CD4-positive, alpha-beta memory T cell (primary cell): Measurements from ENCODE around the gene GPR89A. TPM values are rescaled to one million over a fixed set of nuclear protein-coding genes. Genes with fewer than 3 reads are reported as not detected.

ENCODE experiments used
- CTCF ChIA-PET: fragments of 350-600 bp; sonication (Branson Sonifier 250); formaldehyde crosslinking; loops from one replicate; lab custom pipeline; 2021; ENCODE audit warnings: inconsistent platforms; ENCODE audit not compliant: partially characterized antibody; lab: Charles Lee
- POLR2A ChIA-PET: fragments of 350-600 bp; sonication (Branson Sonifier 250); formaldehyde crosslinking; loops from one replicate; lab custom pipeline; 2021; ENCODE audit not compliant: partially characterized antibody; lab: Charles Lee
- DNase-seq, 5 donors: peaks; one replicate each; pipeline versions ENCODE4 v3.0.0 to v3.0.0-alpha.2; 2020 to 2022; ENCODE audit warnings: mixed read lengths in 1 of 5
- H3K27ac ChIP-seq: one replicate; pipeline ENCODE4 v1.7.0; 2013; ENCODE audit warnings: low read depth, low read length
- H3K27me3 ChIP-seq: 2 replicates; pipeline ENCODE4 v1.7.0; 2013; ENCODE audit warnings: mild to moderate bottlenecking, low read length, moderate library complexity; ENCODE audit not compliant: insufficient read depth
- H3K36me3 ChIP-seq: 2 replicates; pipeline ENCODE4 v1.7.0; 2013; ENCODE audit warnings: mild to moderate bottlenecking, low read length, moderate library complexity; ENCODE audit not compliant: insufficient read depth
- H3K4me1 ChIP-seq: 2 replicates; pipeline ENCODE4 v1.7.0; 2013; ENCODE audit warnings: mild to moderate bottlenecking, low read length, moderate library complexity; ENCODE audit not compliant: insufficient read depth
- H3K4me3 ChIP-seq, 2 donors: one replicate each; pipeline ENCODE4 v1.7.0; 2013; ENCODE audit warnings: low read length in 2 of 2, mild to moderate bottlenecking in 1 of 2
- H3K9me3 ChIP-seq, 2 donors: one replicate each; pipeline ENCODE4 v1.7.0; 2013; ENCODE audit warnings: low read length in 2 of 2, control low read depth in 1 of 2; ENCODE audit not compliant: control insufficient read depth in 1 of 2
- H3K27ac Mint-ChIP-seq, 7 donors: one replicate each; pipeline ENCODE4 v1.8.0; 2020 to 2021; ENCODE audit warnings: mixed read lengths in 7 of 7, mild to moderate bottlenecking in 6 of 7, inconsistent platforms in 3 of 7, moderate library complexity in 3 of 7
- H3K27me3 Mint-ChIP-seq, 2 donors: one replicate each; pipeline ENCODE4 v1.8.0; 2020 to 2021; ENCODE audit warnings: mixed read lengths in 2 of 2
- H3K36me3 Mint-ChIP-seq, 2 donors: one replicate each; pipeline ENCODE4 v1.8.0; 2020 to 2021; ENCODE audit warnings: mixed read lengths in 2 of 2, inconsistent platforms in 1 of 2, mild to moderate bottlenecking in 1 of 2
- H3K4me1 Mint-ChIP-seq, 4 donors: one replicate each; pipeline ENCODE4 v1.8.0; 2020 to 2021; ENCODE audit warnings: mixed read lengths in 4 of 4, mild to moderate bottlenecking in 1 of 4
- H3K4me3 Mint-ChIP-seq, 8 donors: one replicate each; pipeline ENCODE4 v1.8.0; 2020 to 2021; ENCODE audit warnings: mixed read lengths in 8 of 8, mild to moderate bottlenecking in 7 of 8, moderate library complexity in 6 of 8, inconsistent platforms in 3 of 8
- H3K9me3 Mint-ChIP-seq, 8 donors: one replicate each; pipeline ENCODE4 v1.8.0; 2020 to 2021; ENCODE audit warnings: mixed read lengths in 8 of 8, mild to moderate bottlenecking in 5 of 8, inconsistent platforms in 3 of 8, moderate library complexity in 1 of 8
- intact Hi-C: fragments of 100-400 bp; cut with micrococcal nuclease; formaldehyde crosslinking; loops from one replicate; pipeline ENCODE4 v1.15.1; 2023
- polyA plus RNA-seq, 2 donors: library from polyadenylated mRNA; unstranded; fragments of 300-500 nt; fragmentation: Illumina TruSeq; gene quantifications; one replicate each; pipeline ENCODE4 v1.2.3, GENCODE V29; 2021
- total RNA-seq, 2 experiments: library from RNA; stranded (reverse); gene quantifications; one replicate each; pipeline ENCODE4 v1.2.3, GENCODE V29; 2021

Gene GPR89A
- total and polyA plus RNA-seq, 4 experiments from 2014 or later, result 20.4 to 32.8 (median 25.6) TPM

- Mint-ChIP-seq H3K9me3 (no peaks in the 10 kb centered on the region), H3K4me3 (no peak overlapping the region), H3K36me3 (no peaks in the 10 kb centered on the region), H3K27ac (no peak overlapping the region), H3K27me3 (peaks cover 0 to 2% of the 10 kb centered on the region in 2 donors), H3K4me1 (peaks cover under 1 to 10% (median 5%) of the 10 kb centered on the region in 4 donors)
- no peak for DNase-seq
- ChIA-PET CTCF (no interaction called here), POLR2A (no interaction called here)
- Histone ChIP-seq H3K9me3 (no peaks in the 10 kb centered on the region), H3K27ac (no peak overlapping the region), H3K4me1 (peaks cover 4% of the 10 kb centered on the region), H3K36me3 (no peaks in the 10 kb centered on the region), H3K27me3 (no peaks in the 10 kb centered on the region), H3K4me3 (no peak overlapping the region)
- intact Hi-C loops, result no loop called here
Measured at GRCh38 chr1:145695821-145696629, 88.2 kb downstream of the GPR89A start.

DNA sequence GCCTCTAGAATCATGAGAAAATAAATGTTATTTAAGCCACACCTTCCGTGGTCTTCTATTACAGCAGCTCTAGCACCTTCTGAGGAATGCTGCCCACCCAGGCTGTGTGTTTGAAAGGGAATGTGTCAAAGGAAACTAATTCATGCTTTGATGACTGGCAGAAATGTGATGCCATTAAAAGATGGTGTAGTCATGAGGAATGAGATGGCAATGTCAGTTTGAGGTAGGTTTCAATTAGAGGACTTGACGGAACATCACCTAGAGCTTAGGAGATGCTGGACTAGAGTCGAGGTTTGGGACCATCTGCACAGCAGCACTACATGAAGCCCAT, 88.8 kb downstream of the GPR89A start:
- H3K4me1 Mint-ChIP-seq, result peaks cover 0 to 5% (median 2%) of the 10 kb centered on the region in 4 donors
- no peak overlapping the region for H3K4me3 Mint-ChIP-seq
- no peaks in the 10 kb centered on the region for H3K9me3 Mint-ChIP-seq
- POLR2A ChIA-PET, result no interaction called here
- intact Hi-C loops, result no loop called here
- CTCF ChIA-PET, result no interaction called here
- Histone ChIP-seq H3K27ac (no peak overlapping the region), H3K4me1 (no peaks in the 10 kb centered on the region), H3K27me3 (no peaks in the 10 kb centered on the region), H3K36me3 (no peaks in the 10 kb centered on the region), H3K9me3 (no peaks in the 10 kb centered on the region), H3K4me3 (no peak overlapping the region)
- no peaks in the 10 kb centered on the region for H3K36me3 Mint-ChIP-seq
- peaks cover 0 to 2% of the 10 kb centered on the region in 2 donors for H3K27me3 Mint-ChIP-seq
- no peak overlapping the region for H3K27ac Mint-ChIP-seq
- no peak for DNase-seq

- H3K27ac Mint-ChIP-seq, result no peak overlapping the region
- no peaks in the 10 kb centered on the region for H3K4me1 ChIP-seq
- H3K4me1 Mint-ChIP-seq, result no peaks in the 10 kb centered on the region
- POLR2A ChIA-PET, result no interaction called here
- H3K27ac ChIP-seq, result no peak overlapping the region
- no peaks in the 10 kb centered on the region for H3K36me3 ChIP-seq
- CTCF ChIA-PET, result no interaction called here
- H3K9me3 ChIP-seq, result no peaks in the 10 kb centered on the region
- H3K27me3 ChIP-seq, result no peaks in the 10 kb centered on the region
- DNase-seq, result no peak
- no peak overlapping the region for H3K4me3 ChIP-seq
- no peak overlapping the region for H3K4me3 Mint-ChIP-seq
- H3K27me3 Mint-ChIP-seq, result peaks cover 0 to 2% of the 10 kb centered on the region in 2 donors
- H3K36me3 Mint-ChIP-seq, result no peaks in the 10 kb centered on the region
- no peaks in the 10 kb centered on the region for H3K9me3 Mint-ChIP-seq
- intact Hi-C loops, result no loop called here
Measured at GRCh38 chr1:145701306-145701862, 93.6 kb downstream of the GPR89A start.

GRCh38 chr1:145702052-145702451, 94.3 kb downstream of the GPR89A start:
- DNase-seq, result no peak
- Mint-ChIP-seq H3K27me3 (peaks cover 0 to 2% of the 10 kb centered on the region in 2 donors), H3K4me3 (no peak overlapping the region), H3K27ac (no peak overlapping the region), H3K36me3 (no peaks in the 10 kb centered on the region), H3K4me1 (no peaks in the 10 kb centered on the region), H3K9me3 (no peaks in the 10 kb centered on the region)
- CTCF ChIA-PET, result interaction anchor here (1.7 kb wide), 1 partner anchor 18 kb away, joined by 4 read pairs; no protein-coding TSS in a partner anchor
- Histone ChIP-seq H3K27me3 (no peaks in the 10 kb centered on the region), H3K9me3 (no peaks in the 10 kb centered on the region), H3K36me3 (no peaks in the 10 kb centered on the region), H3K4me1 (no peaks in the 10 kb centered on the region), H3K27ac (no peak overlapping the region), H3K4me3 (no peak overlapping the region)
- intact Hi-C loops, result no loop called here
- POLR2A ChIA-PET, result no interaction called here

DNA sequence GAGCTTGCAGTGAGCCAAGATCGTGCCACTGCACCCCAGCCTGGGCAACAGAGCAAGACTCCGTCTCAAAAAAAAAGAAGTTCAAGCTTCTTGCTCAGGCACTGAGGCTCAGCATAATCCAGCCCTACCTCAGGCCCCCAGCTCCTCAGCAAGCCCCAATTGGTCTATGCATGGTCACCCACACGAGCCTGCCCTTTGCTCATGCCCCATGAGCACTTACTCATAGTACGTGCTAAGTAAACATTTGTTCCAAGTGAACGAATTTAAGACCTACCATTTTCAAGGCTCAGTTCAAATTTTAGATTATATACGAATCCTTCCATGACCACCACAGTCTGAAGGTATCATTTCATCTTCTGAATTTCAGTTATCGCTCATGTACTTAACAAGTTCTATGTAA, 95.0 kb downstream of the GPR89A start:
- Histone ChIP-seq H3K4me3 (no peak overlapping the region), H3K27ac (no peak overlapping the region), H3K4me1 (no peaks in the 10 kb centered on the region), H3K9me3 (no peaks in the 10 kb centered on the region), H3K27me3 (no peaks in the 10 kb centered on the region), H3K36me3 (no peaks in the 10 kb centered on the region)
- Mint-ChIP-seq H3K4me1 (no peaks in the 10 kb centered on the region), H3K36me3 (no peaks in the 10 kb centered on the region), H3K27me3 (peaks cover 0 to 2% of the 10 kb centered on the region in 2 donors), H3K9me3 (no peaks in the 10 kb centered on the region), H3K4me3 (no peak overlapping the region), H3K27ac (no peak overlapping the region)
- ChIA-PET CTCF (interaction anchor here (1.7 kb wide), 1 partner anchor 18 kb away, joined by 4 read pairs; no protein-coding TSS in a partner anchor), POLR2A (no interaction called here)
- intact Hi-C loops, result no loop called here
- no peak for DNase-seq

- Mint-ChIP-seq H3K4me3 (no peak overlapping the region), H3K27me3 (peaks cover under 1 to 1% of the 10 kb centered on the region in 2 donors), H3K9me3 (peaks cover 0 to 2% (median 0%) of the 10 kb centered on the region in 8 donors), H3K27ac (no peak overlapping the region), H3K4me1 (no peaks in the 10 kb centered on the region), H3K36me3 (no peaks in the 10 kb centered on the region)
- H3K27me3 ChIP-seq, result no peaks in the 10 kb centered on the region
- no peaks in the 10 kb centered on the region for H3K36me3 ChIP-seq
- DNase-seq, result no peak
- H3K27ac ChIP-seq, result no peak overlapping the region
- H3K4me1 ChIP-seq, result no peaks in the 10 kb centered on the region
- ChIA-PET POLR2A (no interaction called here), CTCF (interaction anchor here (1.5 kb wide), 1 partner anchor 16 kb away, joined by 3 read pairs; no protein-coding TSS in a partner anchor)
- intact Hi-C loops, result no loop called here
- H3K9me3 ChIP-seq, result no peaks in the 10 kb centered on the region
- no peak overlapping the region for H3K4me3 ChIP-seq
Measured at GRCh38 chr1:145705622-145706021, 97.8 kb downstream of the GPR89A start.

- CTCF ChIA-PET, result no interaction called here
- no peak for DNase-seq
- Mint-ChIP-seq H3K9me3 (peaks cover 0 to 2% (median 0%) of the 10 kb centered on the region in 8 donors), H3K27ac (no peak overlapping the region), H3K4me3 (no peak overlapping the region), H3K36me3 (no peaks in the 10 kb centered on the region), H3K4me1 (no peaks in the 10 kb centered on the region), H3K27me3 (peaks cover 0 to 1% of the 10 kb centered on the region in 2 donors)
- no peaks in the 10 kb centered on the region for H3K36me3 ChIP-seq
- no peaks in the 10 kb centered on the region for H3K9me3 ChIP-seq
- H3K4me1 ChIP-seq, result no peaks in the 10 kb centered on the region
- H3K27me3 ChIP-seq, result no peaks in the 10 kb centered on the region
- no peak overlapping the region for H3K4me3 ChIP-seq
- no peak overlapping the region for H3K27ac ChIP-seq
- POLR2A ChIA-PET, result no interaction called here
- intact Hi-C loops, result no loop called here
Measured at GRCh38 chr1:145706086-145706664, 98.4 kb downstream of the GPR89A start.
